ENCODE data around the gene ACACA.
A peak's percentile ranks its signal among the peaks of the same experiment; 100 is the strongest.

The ACACA gene

GRCh38 chr17:37062021-37062420 is 344.6 kb downstream of the ACACA start:
- no peak for DNase-seq

- DNase-seq = no peak
Measured at GRCh38 chr17:37060928-37061327, 345.7 kb downstream of the ACACA start.

GRCh38 chr17:37060094-37060493 is 346.5 kb downstream of the ACACA start:
- no peak for DNase-seq

GRCh38 chr17:37059493-37059892 is 347.1 kb downstream of the ACACA start:
- no peak for DNase-seq

- no peak for DNase-seq
Measured at GRCh38 chr17:37056622-37057021, 350.0 kb downstream of the ACACA start.

GRCh38 chr17:37054894-37055293 is 351.7 kb downstream of the ACACA start:
- DNase-seq = no peak

- no peak for DNase-seq
Measured at GRCh38 chr17:37052450-37052849, 354.2 kb downstream of the ACACA start.

- DNase-seq = no peak
Measured at GRCh38 chr17:37051833-37052232, 354.8 kb downstream of the ACACA start.

- no peak for DNase-seq
Measured at GRCh38 chr17:37051381-37051780, 355.3 kb downstream of the ACACA start.

GRCh38 chr17:37050920-37051319 is 355.7 kb downstream of the ACACA start:
- no peak for DNase-seq

- no peak for DNase-seq
Measured at GRCh38 chr17:37048811-37049210, 357.8 kb downstream of the ACACA start.

GRCh38 chr17:37047631-37048104 is 359.0 kb downstream of the ACACA start:
- DNase-seq = peak; percentile 71

GRCh38 chr17:37045351-37045922 is 361.2 kb downstream of the ACACA start:
- DNase-seq = no peak

GRCh38 chr17:37043201-37043600 is 363.4 kb downstream of the ACACA start:
- DNase-seq = no peak

- no peak for DNase-seq
Measured at GRCh38 chr17:37041932-37042331, 364.7 kb downstream of the ACACA start.

- DNase-seq = no peak
Measured at GRCh38 chr17:37039269-37039668, 367.4 kb downstream of the ACACA start.

GRCh38 chr17:37037590-37038155 is 369.0 kb downstream of the ACACA start:
- DNase-seq = no peak

All from stimulated activated CD4-positive, alpha-beta T cell treated with anti-CD3 and anti-CD28 coated beads, Interleukin-12 subunit alpha, Interleukin-12 subunit beta, amount 100 ng/mL, for 4 hours (primary cell).